ENCODE data around the gene ZIC5.

ZIC5 gene

GRCh38 chr13:99971576-99972189 lies at the start of gene ZIC5:
Gene ZIC5, minus strand, starts transcription at chr13:99971767. Its CDS starts 164 bp downstream, at chr13:99971603.
- DNase-seq (ENCODE audit: low read depth): no peak

- no peak for DNase-seq (ENCODE audit: low read depth)
Observed at GRCh38 chr13:100019780-100020356, 48.3 kb upstream of the ZIC5 start.

- DNase-seq (ENCODE audit: low read depth): no peak
Observed at GRCh38 chr13:100014621-100015020, 43.1 kb upstream of the ZIC5 start.

- DNase-seq (ENCODE audit: low read depth): no peak
Observed at GRCh38 chr13:99998261-99998660, 26.7 kb upstream of the ZIC5 start.

- DNase-seq (ENCODE audit: low read depth): no peak
Observed at GRCh38 chr13:99997702-99998214, 26.2 kb upstream of the ZIC5 start.

GRCh38 chr13:99996381-99996973 lies 24.9 kb upstream of the ZIC5 start:
- no peak for DNase-seq (ENCODE audit: low read depth)

GRCh38 chr13:99995589-99996380 lies 24.2 kb upstream of the ZIC5 start:
- DNase-seq (ENCODE audit: low read depth): no peak

- DNase-seq (ENCODE audit: low read depth): no peak
Observed at GRCh38 chr13:99995104-99995588, 23.6 kb upstream of the ZIC5 start.

- no peak for DNase-seq (ENCODE audit: low read depth)
Observed at GRCh38 chr13:99994638-99995020, 23.1 kb upstream of the ZIC5 start.

- DNase-seq (ENCODE audit: low read depth): no peak
Observed at GRCh38 chr13:99993660-99994637, 22.4 kb upstream of the ZIC5 start.

- no peak for DNase-seq (ENCODE audit: low read depth)
Observed at GRCh38 chr13:99992949-99993351, 21.4 kb upstream of the ZIC5 start.

GRCh38 chr13:99991828-99992775 lies 20.5 kb upstream of the ZIC5 start:
- no peak for DNase-seq (ENCODE audit: low read depth)

- no peak for DNase-seq (ENCODE audit: low read depth)
Observed at GRCh38 chr13:99991013-99991827, 19.7 kb upstream of the ZIC5 start.

GRCh38 chr13:99990126-99990977 lies 18.8 kb upstream of the ZIC5 start:
- no peak for DNase-seq (ENCODE audit: low read depth)

GRCh38 chr13:99989276-99990125 lies 17.9 kb upstream of the ZIC5 start:
- DNase-seq (ENCODE audit: low read depth): no peak

- no peak for DNase-seq (ENCODE audit: low read depth)
Observed at GRCh38 chr13:99988529-99989275, 17.1 kb upstream of the ZIC5 start.
